GM20000 (cell line): ENCODE results near the gene MED27.

Experiments
- DNase-seq: peaks from one replicate; pipeline ENCODE4 v3.0.0; 2012; ENCODE audit warnings: low spot score
- TF ChIP-seq, protein P1 (sequence below): IDR thresholded peaks from 2 replicates; pipeline ENCODE4 v1.5.1; 2012; ENCODE audit warnings: mild to moderate bottlenecking, control low read depth; ENCODE audit errors: extremely low read depth, missing control alignments

MED27 gene

DNA sequence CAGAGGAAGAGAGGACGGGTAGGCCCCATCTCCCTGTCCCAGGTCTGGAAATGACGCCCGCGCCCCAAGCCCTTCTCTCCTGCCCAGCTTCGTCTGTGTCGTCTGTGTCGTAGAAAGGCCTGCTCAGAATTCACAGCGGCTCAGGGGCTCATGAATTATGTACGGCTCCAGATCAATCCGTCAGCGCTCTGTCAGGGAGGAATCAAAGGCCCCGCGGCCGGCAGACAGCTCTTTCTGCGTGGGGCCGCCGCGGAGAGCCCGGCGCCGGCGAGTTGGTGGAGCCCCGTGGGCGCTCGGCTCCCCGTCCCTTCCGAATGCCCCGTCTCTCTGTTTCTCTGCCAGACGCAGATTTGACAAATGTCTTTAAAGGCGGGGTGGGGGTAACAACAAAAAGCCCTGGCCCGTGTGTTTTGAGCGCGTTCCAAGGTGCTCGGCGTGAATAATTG, 255.9 kb downstream of the MED27 start:
- TF ChIP-seq, protein P1, sequence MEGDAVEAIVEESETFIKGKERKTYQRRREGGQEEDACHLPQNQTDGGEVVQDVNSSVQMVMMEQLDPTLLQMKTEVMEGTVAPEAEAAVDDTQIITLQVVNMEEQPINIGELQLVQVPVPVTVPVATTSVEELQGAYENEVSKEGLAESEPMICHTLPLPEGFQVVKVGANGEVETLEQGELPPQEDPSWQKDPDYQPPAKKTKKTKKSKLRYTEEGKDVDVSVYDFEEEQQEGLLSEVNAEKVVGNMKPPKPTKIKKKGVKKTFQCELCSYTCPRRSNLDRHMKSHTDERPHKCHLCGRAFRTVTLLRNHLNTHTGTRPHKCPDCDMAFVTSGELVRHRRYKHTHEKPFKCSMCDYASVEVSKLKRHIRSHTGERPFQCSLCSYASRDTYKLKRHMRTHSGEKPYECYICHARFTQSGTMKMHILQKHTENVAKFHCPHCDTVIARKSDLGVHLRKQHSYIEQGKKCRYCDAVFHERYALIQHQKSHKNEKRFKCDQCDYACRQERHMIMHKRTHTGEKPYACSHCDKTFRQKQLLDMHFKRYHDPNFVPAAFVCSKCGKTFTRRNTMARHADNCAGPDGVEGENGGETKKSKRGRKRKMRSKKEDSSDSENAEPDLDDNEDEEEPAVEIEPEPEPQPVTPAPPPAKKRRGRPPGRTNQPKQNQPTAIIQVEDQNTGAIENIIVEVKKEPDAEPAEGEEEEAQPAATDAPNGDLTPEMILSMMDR = no peak
- no peak for DNase-seq

DNA sequence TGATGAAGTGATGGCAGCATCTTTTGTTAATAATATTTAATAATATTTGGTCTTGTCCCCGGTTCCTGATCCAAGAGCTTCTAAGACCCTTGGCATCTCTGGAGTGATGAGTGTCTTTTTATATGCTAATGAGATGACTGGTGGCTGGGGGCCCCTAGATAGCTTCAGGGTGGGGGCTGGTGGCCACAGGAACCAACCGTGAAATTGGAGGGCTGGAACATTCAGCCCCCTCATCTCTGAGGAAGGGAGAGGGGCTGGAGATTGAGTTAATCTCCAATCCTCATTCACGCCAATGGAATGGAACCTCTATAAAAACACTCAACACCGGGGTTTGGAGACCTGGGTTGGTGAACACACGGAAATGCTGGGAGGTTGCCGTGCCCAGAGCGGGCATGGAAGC, 261.6 kb downstream of the MED27 start:
- TF ChIP-seq, protein P1 = no peak
- no peak for DNase-seq

DNA sequence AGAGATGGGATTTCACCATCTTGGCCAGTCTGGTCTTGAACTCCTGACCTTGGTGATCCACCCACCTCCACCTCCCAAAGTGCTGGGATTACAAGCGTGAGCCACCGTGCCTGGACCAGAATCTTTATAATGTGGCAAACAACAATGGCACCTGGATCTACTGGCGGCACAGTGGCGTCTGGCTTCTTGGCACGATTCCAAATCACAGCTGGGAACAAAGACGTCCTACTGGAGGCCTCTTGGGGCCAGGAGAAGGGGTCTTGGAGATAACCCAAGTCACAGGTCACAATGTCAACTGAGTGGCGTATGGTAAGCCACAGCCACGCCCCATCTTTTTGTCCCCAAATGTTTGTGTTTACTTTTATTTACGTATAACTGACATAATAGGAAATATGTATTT, 262.0 kb downstream of the MED27 start:
- DNase-seq = no peak
- TF ChIP-seq, protein P1 = no peak

DNA sequence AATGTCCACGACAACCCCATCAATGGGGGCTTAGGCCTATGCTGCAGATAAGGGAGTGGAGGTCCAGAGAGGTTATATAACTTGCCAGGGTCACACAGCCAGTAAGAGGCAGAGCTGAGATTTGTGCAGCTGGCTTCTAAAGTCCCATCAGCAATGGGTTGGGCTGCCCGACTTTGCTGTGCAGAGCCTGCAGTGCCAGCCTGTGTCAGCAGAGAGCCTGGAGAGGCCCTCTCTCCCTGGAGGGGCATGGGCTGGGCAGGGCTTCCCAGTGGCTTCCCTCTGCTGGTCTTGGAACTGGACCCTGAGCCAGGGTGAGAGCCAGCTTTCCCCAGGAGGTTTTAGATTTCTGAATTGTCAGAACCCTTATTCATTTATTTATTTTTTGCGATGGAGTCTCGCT, 262.6 kb downstream of the MED27 start:
- TF ChIP-seq, protein P1 = no peak
- DNase-seq = no peak

DNA sequence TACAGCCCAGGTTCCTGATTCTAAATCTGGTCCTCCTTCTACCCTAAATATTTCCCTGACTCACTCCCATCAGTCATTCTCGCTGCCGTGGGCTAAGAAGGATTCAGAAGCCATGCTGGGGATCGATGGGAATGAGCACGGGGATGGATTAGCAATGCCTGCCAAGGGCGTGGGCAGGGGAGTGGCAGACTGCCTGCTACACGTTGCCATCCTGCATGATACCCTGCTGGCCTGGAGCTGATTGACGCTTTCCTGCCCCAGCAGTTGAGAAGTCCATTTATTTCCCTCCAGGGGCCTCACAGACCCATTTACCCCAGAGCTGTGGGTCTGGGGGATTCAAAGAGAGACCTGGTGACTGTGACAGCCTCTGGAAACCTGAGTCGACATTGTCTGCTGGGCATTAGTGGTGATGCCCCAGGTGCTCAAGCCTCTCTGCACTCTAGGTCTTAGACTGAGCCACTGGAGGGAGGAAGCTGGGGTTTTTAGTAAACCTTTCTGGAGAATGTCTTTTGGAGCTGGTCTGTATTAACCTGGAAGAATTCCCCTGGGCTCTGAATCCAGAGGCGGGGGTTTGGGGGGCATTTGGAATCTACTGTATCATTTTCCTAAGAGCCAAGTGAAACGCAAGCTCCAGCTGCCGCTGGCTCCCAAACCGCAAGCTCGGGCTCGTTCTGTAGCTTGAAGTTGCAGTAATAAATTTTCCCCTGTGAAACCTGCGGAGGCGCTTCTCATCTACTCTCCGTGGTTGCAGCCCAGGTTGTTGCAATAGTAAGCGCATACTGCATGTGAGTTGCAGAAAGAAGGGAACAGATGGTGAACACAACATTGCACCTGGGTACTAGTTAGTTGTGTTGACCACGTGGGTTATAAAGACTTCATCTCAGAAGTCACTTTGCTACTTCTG, 263.4 kb downstream of the MED27 start:
- TF ChIP-seq, protein P1 = no peak
- no peak for DNase-seq

DNA sequence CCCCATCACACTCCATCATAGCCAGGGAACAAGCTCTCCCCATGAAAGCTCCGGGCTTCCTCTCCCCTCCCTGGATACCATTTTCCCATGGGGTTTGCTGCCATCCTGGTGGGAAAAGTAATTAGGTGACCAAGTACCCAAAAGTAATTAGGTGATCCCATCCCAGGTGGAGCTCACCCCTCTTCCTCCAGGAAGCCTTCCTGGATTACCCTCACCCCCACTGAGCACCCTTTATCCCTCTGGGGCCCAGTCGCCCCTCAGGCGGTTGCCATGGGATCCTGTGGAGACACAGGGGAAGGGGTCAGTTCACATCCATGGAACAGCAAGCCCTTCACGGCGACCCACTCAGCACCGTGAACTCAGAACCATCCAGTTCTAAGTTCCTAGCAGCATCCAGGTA, 265.0 kb downstream of the MED27 start:
- TF ChIP-seq, protein P1 = no peak
- DNase-seq = no peak

DNA sequence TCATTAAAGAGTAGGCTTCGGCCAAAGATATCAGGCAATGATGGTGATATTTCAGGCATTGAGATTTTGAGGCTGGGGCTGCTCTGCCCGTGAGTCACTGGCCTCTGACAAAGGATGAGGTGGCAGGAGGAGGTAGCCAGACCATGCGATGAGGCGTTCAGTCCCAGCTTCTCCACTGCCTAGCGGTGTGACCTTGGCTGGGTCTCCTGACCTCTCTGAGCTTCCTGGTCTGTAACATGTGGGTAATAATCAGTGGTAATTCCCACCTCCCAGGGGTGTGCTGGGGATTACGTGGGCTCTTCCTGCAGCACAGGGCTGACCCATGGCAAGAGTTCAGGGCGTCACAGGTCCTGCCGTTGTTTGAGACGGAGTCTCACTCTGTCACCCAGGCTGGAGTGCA, 266.6 kb downstream of the MED27 start:
- DNase-seq = no peak
- TF ChIP-seq, protein P1 = no peak
